Mononuclear cell (primary cell): ENCODE data around the gene CASP7. TPM values are rescaled to one million over a fixed set of nuclear protein-coding genes. Genes with fewer than 3 reads are reported as not detected.

ENCODE experiments used
- total RNA-seq: library from RNA; depleted of rRNA; stranded (reverse); fragments of >200 nt; gene quantifications from one replicate; pipeline ENCODE4 v1.2.3, GENCODE V29; 2012

The CASP7 gene
- total RNA-seq, 1 donor: 21.3 TPM

Other genes starting within 250 kb of the CASP7 start
- not detected for gene HABP2, start 126.9 kb upstream of the CASP7 start, total RNA-seq
- not detected for gene NRAP, start 15.9 kb upstream of the CASP7 start, total RNA-seq
- 0.21 TPM for gene PLEKHS1, start 71.8 kb downstream of the CASP7 start, total RNA-seq
- gene DCLRE1A, start 174.2 kb downstream of the CASP7 start, total RNA-seq: 1.4 TPM
- 6.0 TPM for gene NHLRC2, start 174.7 kb downstream of the CASP7 start, total RNA-seq